ENCODE results near the gene CDK14. TPM values are rescaled to one million over a fixed set of nuclear protein-coding genes. Genes with fewer than 3 reads are reported as not detected.

CDK14 gene
- polyA plus RNA-seq, 1 donor from 2014 or later: 25.1 TPM

GRCh38 chr7:91043186-91043585, 447.1 kb downstream of the CDK14 start:
- Histone ChIP-seq H3K4me2 (ENCODE audit: low read length) (no peak overlapping the region), H3K36me3 (ENCODE audit: insufficient read depth, low read length) (no peaks in the 10 kb centered on the region), H4K20me1 (ENCODE audit: insufficient read depth) (no peaks in the 10 kb centered on the region), H3K9me3 (ENCODE audit: low read length) (no peaks in the 10 kb centered on the region), H3K9me2 (ENCODE audit: insufficient read depth, low read length) (no peaks in the 10 kb centered on the region), H2AFZ (ENCODE audit: low read depth, low read length) (no peak overlapping the region), H3K27ac (ENCODE audit: low read length) (no peak overlapping the region), H3K4me3 (ENCODE audit: low read length) (no peak overlapping the region), H3K79me2 (replicated peaks; ENCODE audit: insufficient read depth, low read length) (no peaks in the 10 kb centered on the region), H3F3A (ENCODE audit: insufficient read depth, low read length, poor library complexity, severe bottlenecking) (no peaks in the 10 kb centered on the region), H3K9ac (ENCODE audit: low read length) (no peak overlapping the region), H3K27me3 (ENCODE audit: insufficient read depth, low read depth, low read length) (no peaks in the 10 kb centered on the region)
- TF ChIP-seq MXI1 (conservative IDR thresholded peaks at IDR 0.05; ENCODE audit: poor library complexity, severe bottlenecking): no peak
- TF ChIP-seq RAD21 (conservative IDR thresholded peaks at IDR 0.05): no peak

- Histone ChIP-seq H3K9ac (ENCODE audit: low read length) (no peak overlapping the region), H4K20me1 (ENCODE audit: insufficient read depth) (no peaks in the 10 kb centered on the region), H3F3A (ENCODE audit: insufficient read depth, low read length, poor library complexity, severe bottlenecking) (no peaks in the 10 kb centered on the region), H3K9me2 (ENCODE audit: insufficient read depth, low read length) (no peaks in the 10 kb centered on the region), H3K79me2 (replicated peaks; ENCODE audit: insufficient read depth, low read length) (no peaks in the 10 kb centered on the region), H3K4me2 (ENCODE audit: low read length) (no peak overlapping the region), H3K27ac (ENCODE audit: low read length) (no peak overlapping the region), H2AFZ (ENCODE audit: low read depth, low read length) (no peak overlapping the region), H3K36me3 (ENCODE audit: insufficient read depth, low read length) (no peaks in the 10 kb centered on the region), H3K27me3 (ENCODE audit: insufficient read depth, low read depth, low read length) (no peaks in the 10 kb centered on the region), H3K9me3 (ENCODE audit: low read length) (no peaks in the 10 kb centered on the region), H3K4me3 (ENCODE audit: low read length) (no peak overlapping the region)
- TF ChIP-seq POLR2AphosphoS5 (IDR thresholded peaks at IDR 0.05) (no peak), SMC3 (conservative IDR thresholded peaks at IDR 0.05; ENCODE audit: poor library complexity) (no peak), EP300 (conservative IDR thresholded peaks at IDR 0.05; ENCODE audit: poor library complexity, severe bottlenecking) (no peak)
Observed at GRCh38 chr7:91043924-91044645, 448.0 kb downstream of the CDK14 start.

GRCh38 chr7:91045606-91046005, 449.5 kb downstream of the CDK14 start:
- H3K9me2 ChIP-seq (ENCODE audit: insufficient read depth, low read length): no peaks in the 10 kb centered on the region
- H4K20me1 ChIP-seq (ENCODE audit: insufficient read depth): no peaks in the 10 kb centered on the region
- no peak overlapping the region for H3K9ac ChIP-seq (ENCODE audit: low read length)
- H3K4me2 ChIP-seq (ENCODE audit: low read length): no peak overlapping the region
- H3K27ac ChIP-seq (ENCODE audit: low read length): no peak overlapping the region
- H3K36me3 ChIP-seq (ENCODE audit: insufficient read depth, low read length): no peaks in the 10 kb centered on the region
- H3K4me3 ChIP-seq (ENCODE audit: low read length): no peak overlapping the region
- no peaks in the 10 kb centered on the region for H3K27me3 ChIP-seq (ENCODE audit: insufficient read depth, low read depth, low read length)
- H3K9me3 ChIP-seq (ENCODE audit: low read length): no peaks in the 10 kb centered on the region
- no peaks in the 10 kb centered on the region for H3K79me2 ChIP-seq (replicated peaks; ENCODE audit: insufficient read depth, low read length)
- no peak for TF ChIP-seq MXI1 (conservative IDR thresholded peaks at IDR 0.05; ENCODE audit: poor library complexity, severe bottlenecking)
- no peak for TF ChIP-seq REST (IDR thresholded peaks at IDR 0.05; ENCODE audit: borderline replicate concordance)
- no peak for TF ChIP-seq POLR2AphosphoS5 (IDR thresholded peaks at IDR 0.05)
- TF ChIP-seq CTCF (IDR thresholded peaks at IDR 0.05; ENCODE audit: poor library complexity, severe bottlenecking): no peak
- no peak for TF ChIP-seq SMC3 (conservative IDR thresholded peaks at IDR 0.05; ENCODE audit: poor library complexity)
- no peak for TF ChIP-seq RAD21 (conservative IDR thresholded peaks at IDR 0.05)
- no peak for TF ChIP-seq TAF1 (IDR thresholded peaks at IDR 0.05; ENCODE audit: low read depth)
- no peak for TF ChIP-seq EP300 (conservative IDR thresholded peaks at IDR 0.05; ENCODE audit: poor library complexity, severe bottlenecking)
- no peak for TF ChIP-seq EZH2 (IDR thresholded peaks at IDR 0.05; ENCODE audit: borderline replicate concordance, insufficient read depth, low read length, poor library complexity, severe bottlenecking)
- no peak overlapping the region for H2AFZ ChIP-seq (ENCODE audit: low read depth, low read length)
- no peaks in the 10 kb centered on the region for H3F3A ChIP-seq (ENCODE audit: insufficient read depth, low read length, poor library complexity, severe bottlenecking)
